Dedifferentiated amniotic fluid mesenchymal stem cell (primary cell): ENCODE measurements around the gene TPRG1L.
A peak's percentile ranks its signal among the peaks of the same experiment; 100 is the strongest.
"Not testable (repeated sequence)": the region's sequence is repeated elsewhere in the genome, so short reads cannot be mapped to it uniquely, and the experiment has no call there.

Source experiments
- DNase-seq: peaks from one replicate; pipeline ENCODE4 v3.0.0-alpha.2; 2016; ENCODE audit errors: extremely low spot score

The TPRG1L gene

DNA sequence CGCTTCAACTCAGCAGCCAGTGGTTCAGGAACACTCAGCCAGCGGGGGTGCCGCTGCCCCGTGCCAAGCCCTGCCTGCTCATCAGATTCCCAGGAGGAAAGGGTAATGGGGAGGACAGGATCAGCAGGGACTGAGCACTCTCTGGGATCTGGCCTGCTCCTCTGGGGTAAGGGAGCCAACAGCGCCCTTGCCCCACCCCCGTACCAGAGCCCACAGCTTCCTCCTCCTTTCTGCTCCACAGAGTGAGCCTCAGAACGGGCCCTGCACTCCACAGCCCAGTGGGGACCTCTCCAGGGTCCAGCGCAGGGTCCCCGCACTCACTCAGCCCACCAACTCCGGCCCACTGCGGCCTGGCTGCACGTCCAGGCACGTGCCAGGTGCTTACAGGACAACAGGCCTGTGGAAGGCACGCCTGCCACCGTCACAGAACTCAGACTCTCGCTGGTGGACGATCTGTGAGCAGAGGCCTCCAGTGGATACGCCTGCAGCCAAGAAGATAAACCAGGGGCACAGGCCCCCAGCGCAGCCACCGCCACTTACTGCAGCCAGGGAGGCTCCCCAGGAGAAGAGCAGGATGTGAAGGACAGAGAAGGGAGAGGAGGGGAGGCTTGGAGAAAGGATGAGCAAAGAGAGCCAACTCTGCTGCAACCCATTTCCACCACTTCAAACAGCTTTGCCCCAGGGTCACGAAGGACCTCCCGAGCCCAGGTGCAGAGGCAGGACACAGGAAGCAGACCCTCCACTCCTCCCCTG lies 15.6 kb upstream of the TPRG1L start:
- DNase-seq = no peak

DNA sequence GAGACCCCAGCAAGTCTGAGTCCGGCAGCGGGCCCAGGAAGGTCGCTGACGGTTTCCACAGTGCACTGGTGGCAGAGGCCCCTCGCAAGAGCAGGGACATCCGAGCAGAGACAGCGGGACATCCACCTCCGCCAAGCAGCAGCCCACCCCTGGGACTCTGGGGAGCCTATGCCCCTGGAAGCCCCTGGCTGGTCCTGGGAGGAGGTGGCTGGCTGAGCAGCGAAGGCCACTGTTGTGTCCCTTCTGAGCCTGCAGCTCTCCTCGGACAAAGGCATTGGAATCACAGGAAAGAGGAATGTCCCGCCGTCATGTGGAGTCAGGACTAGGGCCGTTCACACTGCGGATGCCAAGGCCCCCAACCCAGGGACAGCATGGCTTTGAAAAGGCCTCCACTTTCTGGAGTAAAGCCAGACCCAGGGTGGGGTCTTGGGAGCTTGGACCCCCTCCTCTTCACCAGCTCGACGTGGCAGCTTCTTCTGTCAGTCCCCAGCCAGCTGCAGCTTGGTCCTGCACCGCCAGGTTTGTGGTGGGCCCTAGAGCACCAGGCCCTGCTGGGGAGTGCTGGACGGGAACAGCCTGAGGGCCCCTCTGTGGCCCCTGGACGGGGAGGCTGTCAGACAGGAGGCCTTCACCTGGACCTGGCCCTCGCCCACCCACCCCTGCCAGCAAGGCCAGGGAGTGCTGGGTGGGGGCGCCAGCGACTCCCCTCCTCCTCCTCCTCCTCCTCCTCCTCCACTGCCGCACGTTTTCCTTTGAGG lies 14.9 kb upstream of the TPRG1L start:
- DNase-seq = no peak

DNA sequence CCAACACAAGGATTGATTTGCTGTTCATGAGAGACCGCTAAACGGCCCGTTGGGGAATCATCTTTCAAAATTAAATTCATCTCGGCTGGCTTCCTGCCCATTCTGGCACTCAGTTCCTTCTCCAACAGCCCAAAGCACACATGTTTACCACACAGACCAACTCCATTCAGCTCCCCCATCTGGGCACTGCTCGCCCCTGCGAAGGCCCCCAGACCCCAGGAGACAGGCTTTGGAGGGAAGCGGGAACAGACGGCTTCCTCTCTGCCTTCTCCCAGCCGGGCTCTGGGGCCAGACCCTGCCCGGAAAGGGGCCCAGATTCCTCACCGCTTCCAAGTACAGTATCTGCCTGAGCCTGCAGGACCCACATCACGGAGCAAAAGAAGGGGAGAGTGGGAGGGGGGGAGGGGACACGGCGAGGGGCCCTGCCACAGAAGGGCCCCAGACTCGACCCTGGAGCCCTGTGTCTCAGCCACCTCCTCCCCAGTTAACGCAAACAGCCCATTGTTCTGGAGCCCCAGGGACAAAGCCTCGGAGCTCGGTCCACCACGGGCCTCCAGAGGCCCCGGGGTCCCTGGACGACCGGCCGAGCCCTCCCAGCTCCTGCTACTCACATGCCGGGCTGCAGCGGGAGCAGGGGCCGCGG lies 14.2 kb upstream of the TPRG1L start:
- no peak for DNase-seq

DNA sequence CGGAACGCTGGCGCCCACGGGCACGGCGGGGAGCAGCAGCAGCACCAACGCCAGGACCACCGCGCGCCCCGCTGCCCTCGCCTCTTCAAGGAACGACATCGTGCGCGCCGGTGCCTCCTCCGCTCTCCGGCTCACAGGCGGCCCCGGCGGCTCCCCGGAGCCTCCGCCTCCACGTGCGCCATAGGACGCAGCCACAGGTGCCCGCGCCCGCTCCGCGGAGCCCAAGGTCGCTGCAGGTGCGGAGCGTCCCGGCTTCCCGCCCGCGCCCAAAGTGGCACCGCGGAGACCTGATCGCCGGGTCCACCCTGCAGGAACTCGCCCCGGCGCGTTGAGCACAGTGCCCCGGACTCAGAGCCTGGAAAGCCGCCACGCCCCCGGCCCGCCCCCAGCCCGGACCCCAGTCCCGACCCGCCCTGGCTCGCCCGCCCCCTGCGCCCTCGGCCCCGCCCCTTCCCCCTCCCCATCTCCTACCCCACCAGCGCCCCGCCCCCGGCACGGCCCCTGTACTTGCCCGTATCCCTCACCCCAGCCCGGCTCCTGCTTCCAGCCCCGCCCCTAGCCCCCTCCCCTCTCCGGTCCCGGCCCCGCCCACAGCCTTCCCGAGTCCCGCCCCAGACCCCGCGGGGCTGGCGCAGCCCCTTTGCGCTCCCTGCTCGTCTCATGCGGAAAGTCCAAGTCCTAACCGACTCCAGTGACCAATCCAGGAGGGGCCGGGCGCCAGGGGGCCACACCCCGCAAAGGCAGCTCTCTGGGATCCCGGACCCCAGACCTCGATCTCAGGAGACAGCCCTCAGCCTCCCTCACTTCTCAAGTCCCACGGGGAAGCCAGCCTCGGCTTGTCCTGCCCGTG lies 13.4 kb upstream of the TPRG1L start, which contains the start of gene MEGF6:
TSS of gene MEGF6 (minus strand) at position 339 of the 850 bp plus-strand sequence. CDS start at position 99, 240 bp downstream.
- DNase-seq = no peak

DNA sequence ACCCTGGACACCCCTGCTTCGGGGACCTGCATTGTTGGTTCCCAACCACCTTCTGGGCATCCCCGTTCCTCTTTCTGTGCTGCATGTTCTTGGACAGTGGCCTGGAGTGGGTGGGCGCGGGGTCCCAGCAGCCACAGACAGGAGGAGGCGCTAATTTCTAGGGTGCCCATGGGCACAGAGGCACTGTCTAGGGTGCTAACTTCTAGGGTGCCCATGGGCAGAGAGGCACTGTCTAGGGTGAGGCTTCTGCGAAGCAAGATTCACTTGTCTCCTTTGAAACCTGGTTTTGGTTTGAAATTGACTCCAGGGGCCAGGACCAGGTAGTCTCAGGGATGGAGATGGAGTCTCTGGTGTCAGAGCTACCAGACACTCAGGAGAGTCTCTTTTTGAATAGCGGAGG lies 12.7 kb upstream of the TPRG1L start:
- DNase-seq = no peak

DNA sequence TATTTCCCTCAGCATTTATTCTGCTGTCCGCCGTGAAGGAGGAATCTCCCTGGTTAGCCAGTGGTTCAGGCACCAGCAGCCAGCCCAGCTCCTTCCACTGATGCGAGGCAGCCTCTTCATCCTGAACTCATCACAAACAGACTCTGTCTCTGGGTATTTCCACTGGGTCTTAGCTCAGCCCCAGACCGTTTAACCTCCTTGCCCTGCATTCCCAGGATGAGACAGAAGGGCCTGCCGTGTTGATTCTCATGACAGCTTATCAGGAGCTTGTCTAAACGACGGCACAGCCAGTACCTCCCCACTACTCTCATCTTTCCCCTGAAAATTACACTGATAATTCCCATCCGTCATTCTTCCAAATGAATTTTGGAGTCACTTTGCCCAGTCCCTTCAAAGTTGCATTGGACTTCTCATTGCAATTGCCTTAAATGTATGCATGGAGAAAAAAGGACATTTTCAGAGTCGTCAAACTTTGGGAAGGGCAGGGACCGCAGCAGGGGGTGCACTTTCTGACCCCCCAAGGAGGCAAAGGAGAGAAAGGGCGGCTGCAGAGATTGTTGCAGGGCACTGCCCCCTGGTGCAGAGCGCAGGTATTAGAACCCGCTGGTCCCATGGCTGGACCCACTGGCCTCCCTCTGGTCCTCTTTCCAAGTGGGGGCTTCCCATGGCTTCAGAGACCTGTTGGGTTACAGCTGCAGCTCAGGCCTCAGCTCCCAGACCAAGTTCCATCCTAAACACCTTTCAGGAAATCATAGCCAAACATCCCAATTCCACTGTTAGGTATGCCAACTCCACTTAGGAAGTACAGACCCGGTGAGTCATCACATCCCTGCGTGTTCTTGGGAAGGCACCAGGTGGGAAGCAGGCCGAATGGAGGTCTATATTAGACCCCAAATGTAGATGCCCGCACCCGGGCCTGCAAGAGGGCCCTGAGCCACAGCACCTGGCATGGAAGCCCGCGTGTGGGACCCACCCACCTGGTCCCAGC lies 9.8 kb upstream of the TPRG1L start:
- DNase-seq = no peak

DNA sequence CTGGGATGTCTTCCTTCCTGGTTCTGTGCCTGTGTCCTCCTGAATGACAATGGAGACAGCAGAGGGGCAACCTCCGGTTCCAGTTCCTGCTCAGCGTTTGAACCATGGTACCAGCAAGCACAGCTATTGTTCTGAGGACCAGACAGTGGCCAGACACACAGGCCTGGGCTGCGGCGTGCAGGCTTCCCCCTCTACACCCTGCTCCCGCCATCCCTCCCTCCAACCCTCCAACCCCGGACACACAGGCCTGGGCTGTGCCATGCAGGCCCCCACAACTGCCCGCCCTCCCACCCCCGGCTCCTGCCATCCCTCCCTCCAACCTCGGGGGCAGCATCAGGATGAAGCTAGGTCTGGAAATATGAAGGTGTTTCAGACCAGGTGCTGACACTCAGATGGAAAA lies 8.0 kb upstream of the TPRG1L start:
- no peak for DNase-seq

DNA sequence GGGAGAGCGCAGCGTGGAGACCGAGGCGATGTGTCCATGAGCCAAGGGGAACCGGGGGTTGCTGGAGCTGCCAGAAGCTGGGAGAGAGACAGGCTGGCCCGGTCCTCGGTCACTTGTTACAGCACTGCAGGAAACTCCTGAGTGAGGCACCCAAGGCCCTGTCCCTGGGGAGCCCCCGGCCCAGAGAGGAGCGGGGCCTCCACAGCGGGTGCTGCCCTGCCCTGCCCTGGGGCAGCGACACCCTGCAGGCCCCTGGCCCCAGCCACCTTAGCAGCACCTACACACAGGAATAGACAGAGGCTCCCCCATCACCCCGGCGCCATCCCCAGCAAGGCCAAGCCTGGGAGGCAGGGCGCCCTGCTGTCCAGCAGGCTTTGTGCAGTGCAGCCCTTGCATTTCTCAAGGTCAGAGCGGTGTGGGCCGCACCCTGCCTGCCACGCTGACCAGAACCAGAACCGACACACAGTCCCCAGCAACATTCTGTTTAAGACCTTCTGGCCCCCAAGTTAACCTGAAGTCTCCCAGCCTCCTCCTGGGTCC lies 6.9 kb upstream of the TPRG1L start:
- no peak for DNase-seq

DNA sequence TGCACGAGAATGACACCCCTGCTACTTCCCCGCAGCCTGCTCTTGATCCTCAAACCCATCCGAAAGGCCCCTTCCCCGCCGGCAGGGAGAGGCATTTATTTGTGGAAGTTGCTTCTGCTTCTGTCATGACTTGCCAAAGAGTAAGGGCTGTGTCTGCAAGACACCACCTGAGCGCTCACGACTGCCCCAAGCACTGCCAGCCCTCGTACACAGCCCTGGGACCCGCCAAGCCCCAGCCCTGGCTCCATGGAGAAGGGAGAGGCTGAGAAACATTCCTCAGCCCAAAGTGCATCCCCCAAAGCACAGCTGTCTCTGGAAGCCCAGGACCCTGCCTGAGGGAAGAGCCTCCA lies 6.3 kb upstream of the TPRG1L start:
- no peak for DNase-seq

DNA sequence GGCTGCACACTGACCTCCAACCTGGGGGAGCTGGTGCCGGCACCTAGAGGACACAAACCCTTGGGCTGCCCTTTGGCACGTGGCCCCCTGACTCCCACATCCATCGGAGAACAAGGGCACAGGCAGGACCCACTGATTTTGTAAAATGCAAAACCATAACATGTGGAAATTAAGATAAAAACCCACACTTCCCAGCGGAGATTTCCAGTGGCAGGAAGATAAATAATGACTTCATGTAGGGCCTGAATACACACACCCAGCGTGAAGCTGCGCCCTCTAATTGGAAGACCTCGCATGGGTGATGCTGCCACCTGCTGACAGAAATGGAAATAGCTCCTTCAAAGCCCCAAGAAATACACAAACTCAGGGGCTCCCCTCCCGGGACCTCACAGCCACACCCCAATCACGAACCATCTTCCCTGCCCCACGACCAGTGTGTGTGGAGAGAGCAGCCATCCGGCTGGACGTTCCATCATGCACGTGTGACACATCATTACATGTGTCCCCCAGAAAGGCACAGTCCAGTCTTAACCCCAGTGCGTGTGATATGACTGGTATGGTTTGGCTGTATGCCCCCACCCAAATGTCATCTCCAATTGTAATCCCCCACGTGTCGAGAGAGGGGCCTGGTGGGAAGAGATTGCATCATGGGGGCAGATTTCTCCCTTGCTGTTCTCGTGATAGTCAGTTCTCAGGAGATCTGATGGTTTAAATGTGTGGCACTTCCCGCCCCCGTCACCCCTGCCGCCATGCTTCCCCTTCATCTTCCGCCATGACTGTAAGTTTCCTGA lies 5.7 kb upstream of the TPRG1L start:
- DNase-seq = peak; percentile 78

DNA sequence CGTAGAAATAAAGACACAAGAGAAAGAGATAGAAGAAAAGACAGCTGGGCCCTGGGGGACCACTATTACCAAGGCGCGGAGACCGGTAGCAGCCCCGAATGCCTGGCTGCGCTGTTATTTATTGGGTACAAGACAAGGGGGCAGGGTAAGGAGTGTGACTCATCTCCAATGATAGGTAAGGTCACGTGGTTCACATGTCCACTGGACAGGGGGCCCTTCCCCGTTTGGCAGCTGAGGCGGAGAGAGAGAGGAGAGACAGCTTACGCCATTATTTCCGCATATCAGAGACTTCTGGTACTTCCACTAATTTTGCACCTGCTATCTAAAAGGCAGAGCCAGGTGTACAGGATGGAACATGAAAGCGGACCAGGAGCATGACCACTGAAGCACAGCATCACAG lies 4.1 kb upstream of the TPRG1L start:
- no peak for DNase-seq

DNA sequence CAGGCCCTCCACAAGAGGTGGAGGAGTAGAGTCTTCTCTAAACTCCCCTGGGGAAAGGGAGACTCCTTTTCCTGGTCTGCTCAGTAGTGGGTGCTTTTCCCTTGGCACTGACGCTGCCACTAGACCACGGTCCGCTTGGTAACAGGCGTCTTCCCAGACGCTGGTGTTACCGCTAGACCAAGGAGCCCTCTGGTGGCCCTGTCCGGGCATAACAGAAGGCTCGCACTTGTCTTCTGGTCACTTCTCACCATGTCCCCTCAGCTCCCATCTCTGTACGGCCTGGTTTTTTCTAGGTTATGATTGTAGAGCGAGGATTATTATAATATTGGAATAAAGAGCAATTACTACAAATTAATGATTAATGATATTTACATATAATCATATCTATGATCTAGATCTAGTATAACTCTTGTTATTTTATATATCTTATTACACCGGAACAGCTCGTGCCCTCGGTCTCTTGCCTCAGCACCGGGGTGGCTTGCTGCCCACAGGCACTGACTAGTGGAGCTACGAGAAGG lies 3.6 kb upstream of the TPRG1L start:
- not testable (repeated sequence) for DNase-seq

DNA sequence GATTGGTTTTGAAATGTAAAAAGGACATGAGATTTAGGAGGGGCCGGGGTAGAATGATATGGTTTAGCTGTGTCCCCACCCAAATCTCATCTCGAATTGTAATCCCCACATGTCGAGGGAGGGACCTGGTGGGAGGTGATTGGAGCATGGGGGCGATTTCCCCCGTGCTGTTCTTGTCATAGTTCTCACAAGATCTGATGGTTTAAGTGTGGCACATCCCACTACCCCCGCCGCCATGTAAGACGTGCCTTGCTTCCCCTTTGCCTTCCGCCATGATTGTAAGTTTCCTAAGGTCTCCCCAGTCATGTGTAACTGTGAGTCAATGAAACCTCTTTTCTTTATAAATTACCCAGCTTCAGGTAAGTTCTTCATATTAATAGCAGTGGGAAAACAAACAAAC lies 2.7 kb upstream of the TPRG1L start:
- not testable (repeated sequence) for DNase-seq

DNA sequence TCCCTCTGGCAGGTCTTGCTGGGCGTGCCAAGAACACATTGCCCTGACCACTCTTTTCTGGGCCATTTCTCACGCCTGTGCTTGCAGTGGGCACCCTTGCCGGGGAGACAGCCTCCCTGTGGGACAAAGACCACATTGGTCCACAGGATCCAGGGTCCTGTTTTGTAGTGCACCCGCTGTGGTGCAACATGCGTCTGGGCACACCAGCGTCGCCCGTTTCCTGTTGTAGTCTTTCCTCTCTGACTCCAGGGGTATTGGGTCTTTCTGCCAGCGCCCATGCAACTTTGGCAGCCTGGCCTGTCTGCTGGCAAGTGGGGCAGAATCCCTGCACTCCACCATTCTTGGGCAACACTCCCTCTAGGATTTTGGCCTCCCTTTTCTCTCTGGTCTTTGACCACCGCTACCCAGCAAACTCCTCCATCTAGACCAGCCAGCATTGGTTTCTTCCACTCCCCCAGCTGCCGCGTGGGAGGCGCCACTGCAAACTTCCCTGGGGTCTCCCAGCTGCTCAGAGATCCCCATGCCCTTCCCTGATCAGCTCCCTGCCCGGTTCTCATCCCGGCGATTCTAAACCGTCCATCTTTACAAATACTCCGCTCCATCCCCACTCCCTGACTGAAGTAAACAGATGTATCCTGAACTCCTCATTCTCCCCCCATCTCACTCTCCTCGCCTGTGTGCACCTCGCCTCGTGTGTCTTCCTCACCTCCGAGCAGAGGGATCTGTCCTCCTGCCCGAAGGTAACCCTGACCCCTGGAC lies 1.2 kb upstream of the TPRG1L start:
- no peak for DNase-seq

DNA sequence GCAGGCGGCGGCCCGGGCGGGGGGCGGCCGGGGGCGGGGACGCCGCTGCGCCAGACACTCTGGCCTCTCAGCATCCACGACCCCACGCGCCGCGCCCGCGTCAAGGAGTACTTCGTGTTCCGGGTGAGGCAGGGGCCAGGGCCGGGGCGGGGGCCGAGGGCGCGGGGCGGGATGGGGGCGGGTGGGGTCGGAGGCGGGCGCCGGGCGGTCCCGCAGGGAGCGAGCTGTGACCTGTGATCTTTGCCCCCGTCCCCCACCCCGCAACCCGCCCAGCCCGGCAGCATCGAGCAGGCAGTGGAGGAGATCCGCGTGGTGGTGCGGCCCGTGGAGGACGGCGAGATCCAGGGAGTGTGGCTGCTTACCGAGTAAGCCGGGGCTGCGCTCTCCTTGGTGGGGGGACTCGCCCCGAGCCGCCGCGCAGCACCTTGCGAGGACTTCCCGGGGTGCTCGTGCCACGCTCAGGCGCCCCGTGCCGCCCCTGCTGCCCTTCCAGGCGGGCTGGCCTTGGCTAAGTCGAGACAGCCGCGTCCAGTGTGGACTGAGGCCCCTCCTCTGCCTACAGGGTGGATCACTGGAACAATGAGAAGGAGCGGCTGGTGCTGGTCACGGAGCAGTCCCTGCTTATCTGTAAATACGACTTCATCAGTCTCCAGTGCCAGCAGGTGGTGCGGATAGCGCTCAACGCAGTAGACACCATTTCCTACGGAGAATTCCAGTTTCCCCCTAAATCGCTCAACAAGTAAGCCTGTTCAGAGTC lies 514 bp downstream of the TPRG1L start:
- DNase-seq = no peak

DNA sequence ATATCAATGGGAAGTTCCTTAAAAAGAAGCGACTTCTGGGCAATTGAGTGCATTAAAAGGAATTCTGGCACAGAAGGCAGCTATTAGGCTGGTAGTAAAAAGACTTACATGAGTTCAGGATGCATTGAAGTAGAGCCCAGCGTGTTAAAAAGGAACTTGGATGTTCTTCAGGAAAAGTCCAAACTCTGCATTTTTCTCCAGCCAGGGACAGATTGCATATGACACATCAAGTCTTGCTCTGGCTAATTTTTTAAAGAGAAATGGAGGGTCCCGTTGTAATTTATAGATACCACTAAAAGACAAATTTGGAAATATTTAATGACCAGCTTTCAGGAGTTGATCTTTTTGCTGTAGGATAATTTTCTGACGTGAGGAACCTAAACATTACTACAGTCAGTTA lies 1.2 kb downstream of the TPRG1L start:
- no peak for DNase-seq

DNA sequence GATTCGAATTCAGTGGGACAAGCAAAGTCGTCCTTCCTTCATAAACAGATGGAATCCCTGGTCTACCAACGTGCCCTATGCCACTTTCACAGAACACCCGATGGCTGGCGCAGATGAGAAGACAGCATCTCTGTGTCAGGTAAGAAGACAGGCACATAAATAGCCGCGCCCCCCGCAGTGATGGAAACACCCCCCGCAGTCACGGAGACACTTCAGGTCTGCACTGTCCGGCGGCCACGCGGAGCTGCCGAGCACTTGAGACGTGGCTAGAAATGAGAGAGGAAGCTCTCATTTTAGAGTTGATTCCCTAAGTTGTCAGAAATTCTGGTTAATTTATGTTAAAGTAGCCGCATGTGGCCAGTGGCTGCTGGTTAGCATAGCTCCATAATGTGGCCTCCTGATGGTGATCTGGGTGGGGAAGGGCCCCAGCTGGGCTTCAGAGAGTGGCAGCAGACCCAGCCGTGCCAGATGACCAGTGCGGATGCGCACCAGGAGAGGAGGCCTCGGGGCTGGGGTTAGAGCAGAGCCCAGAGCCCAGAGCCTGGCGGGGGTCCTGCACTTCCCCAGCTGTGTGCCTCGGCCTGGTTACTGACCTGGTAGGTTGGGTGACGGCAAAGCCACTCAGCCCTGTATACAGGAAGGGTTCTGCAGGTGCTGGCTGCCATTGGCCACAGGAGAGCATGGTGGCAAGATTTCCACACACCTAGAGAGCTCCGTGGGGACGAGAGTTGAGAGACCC lies 2.9 kb downstream of the TPRG1L start:
- no peak for DNase-seq
